ENCODE data around the gene ENPP5.
"Not testable (repeated sequence)": the region's sequence is repeated elsewhere in the genome, so short reads cannot be mapped to it uniquely, and the experiment has no call there.

The ENPP5 gene

DNA sequence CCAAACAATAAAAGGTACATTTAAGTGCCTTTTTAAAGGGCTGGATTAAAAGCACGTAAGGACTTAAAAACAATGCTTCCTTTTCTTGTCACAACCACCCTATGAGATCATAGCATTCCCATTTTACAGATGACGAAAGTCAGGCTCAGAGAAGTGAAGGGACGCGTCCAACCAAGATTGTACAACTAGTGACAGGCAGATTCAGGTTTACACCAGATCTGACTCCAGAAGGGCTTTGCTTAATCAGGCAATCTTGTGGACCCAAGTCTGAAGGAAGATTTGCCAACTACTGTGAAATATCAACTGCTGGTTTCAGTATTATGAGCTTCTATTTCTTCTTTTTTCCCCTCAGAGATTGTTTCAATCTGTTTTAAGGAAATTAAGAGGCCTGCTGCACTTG is 40.1 kb downstream of the ENPP5 start:
- peak overlapping the region; percentile 86 to 94 (median 91) for H3K4me3 Mint-ChIP-seq
- TF ChIP-seq, protein P1, sequence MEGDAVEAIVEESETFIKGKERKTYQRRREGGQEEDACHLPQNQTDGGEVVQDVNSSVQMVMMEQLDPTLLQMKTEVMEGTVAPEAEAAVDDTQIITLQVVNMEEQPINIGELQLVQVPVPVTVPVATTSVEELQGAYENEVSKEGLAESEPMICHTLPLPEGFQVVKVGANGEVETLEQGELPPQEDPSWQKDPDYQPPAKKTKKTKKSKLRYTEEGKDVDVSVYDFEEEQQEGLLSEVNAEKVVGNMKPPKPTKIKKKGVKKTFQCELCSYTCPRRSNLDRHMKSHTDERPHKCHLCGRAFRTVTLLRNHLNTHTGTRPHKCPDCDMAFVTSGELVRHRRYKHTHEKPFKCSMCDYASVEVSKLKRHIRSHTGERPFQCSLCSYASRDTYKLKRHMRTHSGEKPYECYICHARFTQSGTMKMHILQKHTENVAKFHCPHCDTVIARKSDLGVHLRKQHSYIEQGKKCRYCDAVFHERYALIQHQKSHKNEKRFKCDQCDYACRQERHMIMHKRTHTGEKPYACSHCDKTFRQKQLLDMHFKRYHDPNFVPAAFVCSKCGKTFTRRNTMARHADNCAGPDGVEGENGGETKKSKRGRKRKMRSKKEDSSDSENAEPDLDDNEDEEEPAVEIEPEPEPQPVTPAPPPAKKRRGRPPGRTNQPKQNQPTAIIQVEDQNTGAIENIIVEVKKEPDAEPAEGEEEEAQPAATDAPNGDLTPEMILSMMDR (IDR thresholded peaks at IDR 0.05; ENCODE audit: unreplicated experiment in 3 of 3) = no peak
- H3K4me1 Mint-ChIP-seq = peaks cover 6% of the 10 kb centered on the region
- H3K27me3 Mint-ChIP-seq (ENCODE audit: low read depth) = peaks cover 29% of the 10 kb centered on the region
- no peaks in the 10 kb centered on the region for H3K36me3 Mint-ChIP-seq (ENCODE audit: low read depth)
- peaks cover 5% of the 10 kb centered on the region for H3K9me3 Mint-ChIP-seq
- H3K27ac Mint-ChIP-seq = no peak overlapping the region

DNA sequence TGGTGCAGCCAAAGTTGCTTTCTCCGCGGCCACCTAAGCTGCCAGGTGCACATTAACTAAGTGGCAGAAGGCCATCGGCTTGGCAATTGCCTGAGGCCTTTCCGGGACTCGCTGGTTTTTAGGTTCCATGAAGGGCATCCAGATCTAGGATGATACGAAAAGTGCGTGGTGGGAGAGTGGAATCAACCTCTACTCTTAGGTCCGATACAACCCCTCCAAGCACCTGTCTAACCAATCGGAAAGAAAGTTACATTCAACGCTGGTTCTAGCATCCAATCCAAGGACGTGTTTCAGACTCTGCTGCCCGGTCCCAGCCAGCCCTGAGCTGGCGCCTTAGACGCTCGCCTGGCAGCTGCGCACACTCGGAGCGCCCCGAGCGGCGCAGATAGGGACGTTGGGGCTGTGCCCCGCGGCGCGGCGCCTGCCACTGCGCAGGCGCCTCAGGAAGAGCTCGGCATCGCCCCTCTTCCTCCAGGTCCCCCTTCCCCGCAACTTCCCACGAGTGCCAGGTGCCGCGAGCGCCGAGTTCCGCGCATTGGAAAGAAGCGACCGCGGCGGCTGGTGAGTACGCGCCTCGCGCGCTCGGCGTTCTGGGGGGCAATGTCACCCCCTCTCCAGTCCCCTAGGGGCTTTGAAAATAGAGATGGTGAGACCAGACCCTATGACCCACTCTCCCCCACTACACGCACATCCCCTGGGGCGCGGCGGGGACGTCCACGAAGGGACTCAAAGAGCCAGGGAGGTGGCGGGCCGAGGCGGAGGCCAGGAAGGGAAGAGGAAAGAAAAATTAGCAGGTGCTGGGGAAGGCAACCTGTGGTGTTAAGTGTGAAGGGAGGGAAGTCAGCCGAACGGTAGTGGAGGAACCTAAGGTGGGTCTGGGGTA is 40.9 kb downstream of the ENPP5 start, which contains the start of gene ENPP4:
Gene ENPP4 (plus strand): TSS at position 361 of the 883 bp plus-strand sequence. CDS start 9,595 bp downstream, outside the sequence.
- peaks cover 29% of the 10 kb centered on the region for H3K27me3 Mint-ChIP-seq (ENCODE audit: low read depth)
- H3K4me1 Mint-ChIP-seq = peaks cover 6% of the 10 kb centered on the region
- H3K4me3 Mint-ChIP-seq = peak within 1 kb of the TSS; percentile 86 to 94 (median 91)
- H3K9me3 Mint-ChIP-seq = peaks cover 5% of the 10 kb centered on the region
- H3K36me3 Mint-ChIP-seq (ENCODE audit: low read depth) = no peaks in the 10 kb centered on the region
- TF ChIP-seq, protein P1 (IDR thresholded peaks at IDR 0.05; ENCODE audit: unreplicated experiment in 3 of 3) = no peak
- H3K27ac Mint-ChIP-seq = peak within 1 kb of the TSS in 2 of 3 experiments; percentile 32 to 61

DNA sequence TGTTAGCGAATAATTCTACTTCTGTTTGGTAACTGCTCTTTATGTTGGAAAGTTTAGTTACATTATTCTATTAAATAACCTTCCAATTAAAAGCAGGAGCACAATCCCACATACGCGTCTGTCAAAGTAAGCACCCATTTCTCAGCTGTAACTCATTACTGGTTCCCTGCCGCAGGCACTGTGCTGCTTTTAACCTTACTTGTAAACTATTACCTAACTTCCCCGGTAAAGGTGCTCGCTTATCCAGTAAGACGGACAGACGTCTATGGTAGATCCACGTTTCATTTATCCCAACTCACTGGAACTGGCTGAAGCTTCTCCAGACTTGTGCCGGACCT is 41.5 kb downstream of the ENPP5 start:
- H3K9me3 Mint-ChIP-seq = peaks cover 5% of the 10 kb centered on the region
- peak overlapping the region; percentile 86 to 94 (median 91) for H3K4me3 Mint-ChIP-seq
- peak overlapping the region in 1 of 3 experiments; percentile 32 for H3K27ac Mint-ChIP-seq
- TF ChIP-seq, protein P1 (IDR thresholded peaks at IDR 0.05; ENCODE audit: unreplicated experiment in 3 of 3) = no peak
- H3K4me1 Mint-ChIP-seq = peaks cover 6% of the 10 kb centered on the region
- peaks cover 29% of the 10 kb centered on the region for H3K27me3 Mint-ChIP-seq (ENCODE audit: low read depth)
- H3K36me3 Mint-ChIP-seq (ENCODE audit: low read depth) = no peaks in the 10 kb centered on the region

DNA sequence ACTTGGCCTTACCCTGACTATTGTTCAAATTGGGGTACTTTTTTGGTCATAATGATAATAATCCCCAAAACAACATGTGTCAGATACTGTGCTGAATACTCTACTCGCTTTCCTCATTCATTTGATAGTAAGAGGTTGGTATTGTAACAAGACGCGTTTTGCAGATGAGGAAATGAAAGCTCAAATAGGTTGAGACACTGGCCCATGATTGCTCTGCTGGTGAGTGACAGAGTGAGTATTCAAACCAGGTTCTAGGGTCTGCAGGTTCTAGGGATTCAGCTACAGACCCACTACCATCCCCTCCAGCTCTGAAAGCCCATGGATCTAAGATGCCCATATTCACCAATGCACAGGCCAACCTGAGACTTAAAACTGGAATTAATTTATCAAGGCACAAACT is 42.3 kb downstream of the ENPP5 start:
- Mint-ChIP-seq H3K4me3 (peak overlapping the region; percentile 41 to 94 (median 86)), H3K9me3 (peaks cover 5% of the 10 kb centered on the region), H3K27ac (no peak overlapping the region), H3K4me1 (peaks cover 6% of the 10 kb centered on the region), H3K36me3 (ENCODE audit: low read depth) (no peaks in the 10 kb centered on the region), H3K27me3 (ENCODE audit: low read depth) (peaks cover 29% of the 10 kb centered on the region)
- TF ChIP-seq, protein P1 (IDR thresholded peaks at IDR 0.05; ENCODE audit: unreplicated experiment in 3 of 3) = no peak

DNA sequence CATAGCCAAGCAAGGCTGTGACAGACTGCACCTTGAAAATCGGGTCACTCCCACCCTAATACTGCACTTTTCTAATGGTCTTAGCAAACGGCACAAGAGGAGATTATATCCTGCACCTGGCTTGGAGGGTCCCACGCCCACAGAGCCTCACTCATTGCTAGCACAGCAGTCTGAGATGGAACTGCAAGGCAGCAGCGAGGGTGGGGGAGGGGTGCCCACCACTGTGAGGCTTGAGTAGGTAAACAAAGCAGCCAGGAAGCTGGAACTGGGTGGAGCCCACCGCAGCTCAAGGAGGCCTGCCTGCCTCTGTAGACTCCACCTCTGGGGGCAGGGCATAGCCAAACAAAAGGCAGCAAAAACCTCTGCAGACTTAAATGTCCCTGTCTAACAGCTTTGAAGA is 51.1 kb downstream of the ENPP5 start:
- H3K36me3 Mint-ChIP-seq (ENCODE audit: low read depth) = not testable (repeated sequence)

DNA sequence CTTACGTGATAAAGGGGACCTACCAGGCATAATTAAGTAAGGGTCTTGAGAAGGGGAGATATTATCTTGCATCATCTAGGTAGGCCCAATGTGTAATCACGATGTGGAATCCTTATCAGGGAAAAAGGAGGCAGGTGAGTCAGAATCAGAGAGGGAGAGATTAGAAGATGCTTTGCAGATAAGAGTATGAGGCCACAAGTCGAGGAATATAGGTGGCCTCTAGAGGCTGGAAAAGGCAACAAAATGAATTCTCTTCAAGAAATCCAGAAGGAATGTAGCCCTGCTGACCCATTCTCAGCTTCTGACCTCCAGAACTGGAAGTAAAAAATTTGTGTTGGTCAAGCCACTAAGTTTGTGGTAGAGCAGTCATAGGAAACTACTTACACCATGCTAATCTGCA is 51.9 kb downstream of the ENPP5 start:
- H3K27ac Mint-ChIP-seq = no peak overlapping the region
- no peaks in the 10 kb centered on the region for H3K27me3 Mint-ChIP-seq (ENCODE audit: low read depth)
- peaks cover 18% of the 10 kb centered on the region for H3K9me3 Mint-ChIP-seq
- TF ChIP-seq, protein P1 (IDR thresholded peaks at IDR 0.05; ENCODE audit: unreplicated experiment in 3 of 3) = no peak
- H3K36me3 Mint-ChIP-seq (ENCODE audit: low read depth) = no peaks in the 10 kb centered on the region
- H3K4me1 Mint-ChIP-seq = no peaks in the 10 kb centered on the region
- H3K4me3 Mint-ChIP-seq = no peak overlapping the region

More for the DNA sequence above, 51.1 kb downstream of the ENPP5 start:
- H3K4me1 Mint-ChIP-seq; H3K27me3 Mint-ChIP-seq (ENCODE audit: low read depth); H3K4me3 Mint-ChIP-seq; H3K27ac Mint-ChIP-seq: not testable (repeated sequence)
- peaks cover 18% of the 10 kb centered on the region for H3K9me3 Mint-ChIP-seq
